MM.1S (cell line): ENCODE data around the gene TMEM248.
"Not testable (repeated sequence)": the region's sequence is repeated elsewhere in the genome, so short reads cannot be mapped to it uniquely, and the experiment has no call there.

Experiments
- DNase-seq: peaks from one replicate; pipeline ENCODE4 v3.0.0-alpha.2; 2015
- H2AFZ ChIP-seq: fragments of 300-600 bp; sonication (generic); 2 replicates; pipeline ENCODE4 v1.6.0; 2016; ENCODE audit warnings: antibody characterized with exemption, low read length
- H3F3A ChIP-seq: fragments of 300-600 bp; sonication (generic); 2 replicates; pipeline ENCODE4 v1.6.1; 2016; ENCODE audit warnings: mild to moderate bottlenecking, antibody characterized with exemption, low read length, moderate library complexity, mixed read lengths; ENCODE audit not compliant: insufficient read depth
- H3K27ac ChIP-seq: fragments of 300-600 bp; sonication (generic); 2 replicates; pipeline ENCODE4 v1.5.1; 2016; ENCODE audit warnings: mild to moderate bottlenecking, low read length
- H3K27me3 ChIP-seq: fragments of 300-600 bp; sonication (generic); replicated peaks from 2 replicates; pipeline ENCODE4 v1.6.0; 2016; ENCODE audit warnings: low read length; ENCODE audit not compliant: insufficient read depth
- H3K36me3 ChIP-seq: fragments of 300-600 bp; sonication (generic); replicated peaks from 2 replicates; pipeline ENCODE4 v1.6.1; 2016; ENCODE audit warnings: mild to moderate bottlenecking, low read length, mixed read lengths; ENCODE audit not compliant: insufficient read depth
- H3K4me1 ChIP-seq: fragments of 300-600 bp; sonication (generic); 2 replicates; pipeline ENCODE4 v1.6.1; 2016; ENCODE audit warnings: low read length, mixed read lengths
- H3K4me2 ChIP-seq: fragments of 300-600 bp; sonication (generic); 2 replicates; pipeline ENCODE4 v1.6.0; 2016; ENCODE audit warnings: low read depth, low read length
- H3K4me3 ChIP-seq: fragments of 300-600 bp; sonication (generic); 2 replicates; pipeline ENCODE4 v1.5.1; 2016; ENCODE audit warnings: low read length, mixed read lengths
- H3K79me2 ChIP-seq: fragments of 300-600 bp; sonication (generic); 2 replicates; pipeline ENCODE4 v1.6.1; 2016; ENCODE audit warnings: mixed run types, low read length, mixed read lengths
- H3K9ac ChIP-seq: fragments of 300-600 bp; sonication (generic); 2 replicates; pipeline ENCODE4 v1.6.1; 2016; ENCODE audit warnings: low read length, mixed read lengths
- H3K9me2 ChIP-seq: fragments of 300-600 bp; sonication (generic); replicated peaks from 2 replicates; pipeline ENCODE4 v1.6.1; 2016; ENCODE audit warnings: mild to moderate bottlenecking, low read length, mixed read lengths; ENCODE audit not compliant: insufficient read depth
- H3K9me3 ChIP-seq: fragments of 300-600 bp; sonication (generic); replicated peaks from 2 replicates; pipeline ENCODE4 v1.6.1; 2016; ENCODE audit warnings: mild to moderate bottlenecking, low read length, mixed read lengths; ENCODE audit not compliant: insufficient read depth
- H4K20me1 ChIP-seq: fragments of 300-600 bp; sonication (generic); 2 replicates; pipeline ENCODE4 v1.6.1; 2016; ENCODE audit warnings: mild to moderate bottlenecking, low read length, moderate library complexity, mixed read lengths; ENCODE audit not compliant: insufficient read depth
- CTCF ChIP-seq: fragments of 300-600 bp; sonication (generic); IDR thresholded peaks from 2 replicates; pipeline ENCODE4 v1.5.1; 2016; ENCODE audit warnings: antibody characterized with exemption, low read length, mixed read lengths
- EZH2 ChIP-seq: fragments of 300-600 bp; sonication (generic); optimal IDR thresholded peaks from 2 replicates; pipeline ENCODE3; 2017; ENCODE audit warnings: low read depth, mild to moderate bottlenecking, antibody characterized with exemption, low read length, mixed read lengths
- EZH2phosphoT487 ChIP-seq: fragments of 300-600 bp; sonication (generic); IDR thresholded peaks from 2 replicates; pipeline ENCODE4 v1.6.1; 2018; ENCODE audit warnings: antibody characterized with exemption, low read length

Gene TMEM248

GRCh38 chr7:66920769-66921395 is at the start of gene TMEM248:
TMEM248 (plus strand) TSS chr7:66921225; CDS start chr7:66941866, 20,641 bp downstream.
- Histone ChIP-seq H3K9me2 (no peaks in the 10 kb centered on the region), H3K4me1 (0 out of 2 replicates have a peak, but pooled peaks cover 6% of the 10 kb centered on the region), H3K9ac (peak within 1 kb of the TSS; percentile 85), H3K9me3 (no peaks in the 10 kb centered on the region), H3K27ac (peak within 1 kb of the TSS; percentile 75), H3F3A (peaks cover 10% of the 10 kb centered on the region), H2AFZ (peak within 1 kb of the TSS; percentile 91), H3K36me3 (no peaks in the 10 kb centered on the region), H3K4me2 (peak within 1 kb of the TSS; percentile 69), H3K4me3 (peak within 1 kb of the TSS; percentile 83), H3K79me2 (peaks cover 56% of the 10 kb centered on the region), H3K27me3 (no peaks in the 10 kb centered on the region), H4K20me1 (no peaks in the 10 kb centered on the region)
- no peak for TF ChIP-seq EZH2phosphoT487
- no peak for TF ChIP-seq CTCF
- no peak for TF ChIP-seq EZH2
- DNase-seq, result peak; percentile 91

GRCh38 chr7:66873476-66873875 is 47.5 kb upstream of the TMEM248 start:
- Histone ChIP-seq H3K9me2 (no peaks in the 10 kb centered on the region), H3K27ac (no peak overlapping the region), H3K79me2 (no peaks in the 10 kb centered on the region), H4K20me1 (no peaks in the 10 kb centered on the region), H3K36me3 (no peaks in the 10 kb centered on the region), H3K9ac (no peak overlapping the region), H3K4me2 (no peak overlapping the region), H3K9me3 (no peaks in the 10 kb centered on the region), H2AFZ (no peak overlapping the region), H3K4me1 (no peaks in the 10 kb centered on the region), H3K27me3 (no peaks in the 10 kb centered on the region), H3K4me3 (no peak overlapping the region), H3F3A (no peaks in the 10 kb centered on the region)
- DNase-seq, result no peak
- TF ChIP-seq EZH2 (no peak), CTCF (no peak), EZH2phosphoT487 (no peak)

- Histone ChIP-seq H3F3A (no peaks in the 10 kb centered on the region), H3K79me2 (no peaks in the 10 kb centered on the region), H3K27ac (no peak overlapping the region), H4K20me1 (no peaks in the 10 kb centered on the region), H3K4me3 (no peak overlapping the region), H3K4me1 (no peaks in the 10 kb centered on the region), H3K9me2 (no peaks in the 10 kb centered on the region), H3K9ac (no peak overlapping the region), H3K9me3 (no peaks in the 10 kb centered on the region), H3K36me3 (no peaks in the 10 kb centered on the region), H3K27me3 (no peaks in the 10 kb centered on the region), H2AFZ (no peak overlapping the region), H3K4me2 (no peak overlapping the region)
- DNase-seq, result no peak
- TF ChIP-seq EZH2 (no peak), EZH2phosphoT487 (no peak), CTCF (no peak)
Observed at GRCh38 chr7:66877577-66878300, 43.3 kb upstream of the TMEM248 start.

- not testable (repeated sequence) for H3K9me3 ChIP-seq, H3K4me2 ChIP-seq
Observed at GRCh38 chr7:66878301-66878685, 42.7 kb upstream of the TMEM248 start.

More at GRCh38 chr7:66878301-66878685, 42.7 kb upstream of the TMEM248 start:
- not testable (repeated sequence) for DNase-seq, H4K20me1 ChIP-seq, H3K27me3 ChIP-seq, H3K4me1 ChIP-seq, H3K36me3 ChIP-seq, H3K9me2 ChIP-seq, H3K79me2 ChIP-seq, H3F3A ChIP-seq, H3K27ac ChIP-seq, H3K9ac ChIP-seq, H3K4me3 ChIP-seq, H2AFZ ChIP-seq
